ENCODE data around the gene CYP2R1. TPM values are rescaled to one million over a fixed set of nuclear protein-coding genes. Genes with fewer than 3 reads are reported as not detected.

The CYP2R1 gene
- total and polyA plus RNA-seq, 2 experiments from 2014 or later, result 11.8 to 16.4 TPM

GRCh38 chr11:14924318-14924717 lies 32.3 kb upstream of the CYP2R1 start:
- DNase-seq (ENCODE audit: low spot score) (no peak), ATAC-seq (no peak)
- H3K79me2 ChIP-seq (replicated peaks; ENCODE audit: insufficient read depth), result no peaks in the 10 kb centered on the region
- no peaks in the 10 kb centered on the region; the same call in 1 of the 2 replicates for H3K9me2 ChIP-seq (ENCODE audit: insufficient read depth)
- no peak overlapping the region for H3K4me3 Mint-ChIP-seq
- H3K27ac ChIP-seq (ENCODE audit: low read depth), result no peak overlapping the region
- H4K20me1 ChIP-seq (replicated peaks; ENCODE audit: insufficient read depth), result no peaks in the 10 kb centered on the region
- H3K27me3 ChIP-seq (ENCODE audit: insufficient read depth), result no peaks in the 10 kb centered on the region
- H3K27me3 Mint-ChIP-seq (ENCODE audit: insufficient read depth, low read depth, poor library complexity), result no peaks in the 10 kb centered on the region
- peaks cover 6% of the 10 kb centered on the region; the same call in 2 of the 3 replicates for H3K9me3 Mint-ChIP-seq
- no peak overlapping the region for H3K27ac Mint-ChIP-seq
- TF ChIP-seq EZH2phosphoT487 (IDR thresholded peaks at IDR 0.05; ENCODE audit: unreplicated experiment) (no peak), POLR2AphosphoS5 (IDR thresholded peaks at IDR 0.05; ENCODE audit: low read depth) (no peak), ZNF462 (CRISPR knock-in tag; IDR thresholded peaks at IDR 0.05) (no peak), NANOG (IDR thresholded peaks at IDR 0.05; ENCODE audit: borderline replicate concordance) (no peak), EZH2 (IDR thresholded peaks at IDR 0.05; ENCODE audit: low read depth, unreplicated experiment) (no peak), STAT1 (IDR thresholded peaks at IDR 0.05; ENCODE audit: unreplicated experiment) (no peak), ETS1 (IDR thresholded peaks at IDR 0.05) (no peak), JUNB (IDR thresholded peaks at IDR 0.05; ENCODE audit: unreplicated experiment) (no peak), CTCF (conservative IDR thresholded peaks at IDR 0.05; ENCODE audit: low read depth in 2 of 2) (no peak), CREB1 (CRISPR knock-in tag; IDR thresholded peaks at IDR 0.05; ENCODE audit: low read depth) (no peak), ZNF331 (CRISPR knock-in tag; IDR thresholded peaks at IDR 0.05; ENCODE audit: low read depth) (no peak), ZNF114 (CRISPR knock-in tag; IDR thresholded peaks at IDR 0.05) (no peak), REST (IDR thresholded peaks at IDR 0.05; ENCODE audit: unreplicated experiment) (no peak)
- H3K4me1 ChIP-seq (ENCODE audit: insufficient read depth), result no peaks in the 10 kb centered on the region
- no peaks in the 10 kb centered on the region for H3K36me3 ChIP-seq (ENCODE audit: insufficient read depth)
- no peaks in the 10 kb centered on the region for H3K4me1 Mint-ChIP-seq
- no peaks in the 10 kb centered on the region for H3F3A ChIP-seq (replicated peaks; ENCODE audit: low read depth)
- no peaks in the 10 kb centered on the region for H3K36me3 Mint-ChIP-seq (ENCODE audit: low read depth)
- no peak overlapping the region for H3K4me3 ChIP-seq
- no peak overlapping the region for H2AFZ ChIP-seq
- no peak overlapping the region for H3K4me2 ChIP-seq
